SK-N-SH (cell line): Measurements from ENCODE around the gene CD3E.

ENCODE experiments used
- CTCF ChIP-seq: fragments of 200-600 bp; sonication (generic); IDR thresholded peaks from 2 replicates; pipeline ENCODE4 v1.6.1; 2017; ENCODE audit warnings: antibody characterized with exemption, mild to moderate bottlenecking, moderate library complexity
- EZH2phosphoT487 ChIP-seq: fragments of 200-600 bp; sonication (generic); IDR thresholded peaks from 2 replicates; pipeline ENCODE4 v1.6.1; 2017; ENCODE audit warnings: low read depth, mixed run types, mild to moderate bottlenecking, antibody characterized with exemption, moderate library complexity, borderline replicate concordance
- MXI1 ChIP-seq: IDR thresholded peaks from 2 replicates; pipeline ENCODE4 v1.6.1; 2012; ENCODE audit warnings: mild to moderate bottlenecking, low read depth, low read length, improper control_type of control experiment
- TAF1 ChIP-seq: IDR thresholded peaks from 2 replicates; pipeline ENCODE4 v1.6.1; 2012; ENCODE audit warnings: low read depth, mild to moderate bottlenecking, low read length, moderate library complexity, borderline replicate concordance
- TCF12 ChIP-seq: IDR thresholded peaks from 2 replicates; pipeline ENCODE4 v1.4.0; 2012

- no peak for TF ChIP-seq CTCF
- no peak for TF ChIP-seq TCF12
- TF ChIP-seq TAF1 = no peak
- TF ChIP-seq MXI1 = no peak
- no peak for TF ChIP-seq EZH2phosphoT487
Measured at GRCh38 chr11:118311518-118311917, 7.0 kb downstream of the CD3E start.
